Measurements from ENCODE around the gene FARP1. TPM values are rescaled to one million over a fixed set of nuclear protein-coding genes. Genes with fewer than 3 reads are reported as not detected.
A peak's percentile ranks its signal among the peaks of the same experiment; 100 is the strongest.

The FARP1 gene
- total and polyA plus RNA-seq, 2 donors = 30.6 to 81.7 TPM

DNA sequence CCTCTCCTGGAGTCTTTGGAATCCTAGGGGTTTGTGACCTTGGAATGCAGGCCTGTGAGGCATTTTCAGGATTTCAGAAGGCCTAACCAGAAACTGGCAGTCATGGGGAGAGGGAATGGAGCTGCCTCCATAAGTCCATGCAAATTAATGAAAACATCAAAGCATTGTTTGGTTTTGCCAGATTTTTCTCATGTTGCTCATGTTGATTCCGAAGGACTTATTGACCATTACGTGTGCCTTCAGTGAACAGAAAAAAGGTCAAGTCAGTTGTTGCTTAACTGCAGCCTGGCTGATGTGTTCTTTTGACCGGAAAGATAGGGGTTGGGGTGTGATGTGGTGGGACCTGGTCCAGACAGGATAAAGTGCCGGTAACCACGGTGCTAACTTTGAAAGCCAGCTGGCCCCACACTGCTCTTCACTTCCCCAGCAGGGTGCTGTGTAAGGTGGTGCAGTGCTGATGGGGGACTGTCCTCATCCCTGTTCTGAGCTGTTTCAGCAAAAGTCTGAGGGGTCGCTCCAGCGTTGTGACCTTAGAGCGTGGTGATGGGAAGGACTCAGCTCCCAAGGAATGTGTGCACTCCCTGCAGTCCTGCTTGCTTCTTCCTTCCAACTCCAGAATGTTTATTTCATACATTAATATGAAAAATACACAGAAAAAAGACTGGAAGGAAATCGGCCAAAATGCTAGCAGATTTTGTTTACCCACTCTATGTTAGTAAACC lies 30.7 kb downstream of the FARP1 start:
- H3K4me1 ChIP-seq (ENCODE audit: insufficient read depth) = peaks cover 3% of the 10 kb centered on the region
- 31% methylated on average over 9 of the region's 9 CpGs for WGBS
- no peaks in the 10 kb centered on the region for H3K36me3 ChIP-seq (ENCODE audit: insufficient read depth)
- no peak overlapping the region for H3K4me3 ChIP-seq (ENCODE audit: low read depth, low read length)
- H3K27ac ChIP-seq (ENCODE audit: low read depth) = peak overlapping the region; percentile 67
- no peak for DNase-seq (ENCODE audit: extremely low spot score)

DNA sequence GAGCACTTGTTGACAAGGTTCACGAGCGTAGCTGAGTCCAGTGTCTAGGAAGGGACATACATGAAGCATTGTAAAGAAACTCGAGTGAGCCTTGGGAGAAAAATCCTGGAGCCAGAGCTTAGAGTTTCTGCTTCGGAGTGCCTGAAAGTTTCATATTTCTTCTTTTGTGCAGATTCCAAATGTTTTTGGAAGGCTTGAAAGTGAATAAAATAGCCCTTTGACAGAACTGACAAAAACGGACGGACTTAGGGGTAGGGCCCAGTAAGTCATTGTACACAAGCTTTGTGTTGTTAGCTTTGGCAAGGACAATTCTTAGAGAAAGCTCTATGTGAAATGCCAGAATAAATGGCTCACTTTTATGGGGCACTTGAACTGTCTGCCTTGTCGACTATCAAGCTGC lies 31.4 kb downstream of the FARP1 start:
- 46% methylated on average over 7 of the region's 7 CpGs for WGBS

DNA sequence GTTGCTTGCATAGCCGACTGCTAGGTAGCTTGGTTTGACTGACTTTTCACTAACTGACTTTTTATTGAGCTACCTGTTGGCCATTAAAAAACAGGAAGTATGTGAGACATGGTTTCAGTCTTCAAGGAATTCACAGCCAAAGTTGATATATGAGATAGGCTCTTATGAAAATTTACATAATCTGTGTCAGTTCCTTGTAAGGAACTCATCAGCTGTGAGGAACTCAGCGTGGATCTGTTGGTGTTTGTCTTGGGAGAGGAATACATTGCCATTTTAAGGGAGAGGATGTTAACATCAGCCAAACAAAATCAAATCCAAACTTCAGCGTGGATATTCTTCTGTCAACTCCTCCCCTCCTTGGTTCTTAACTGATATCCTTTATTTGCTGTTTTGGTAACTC lies 32.1 kb downstream of the FARP1 start:
- H3K4me3 ChIP-seq (ENCODE audit: low read depth, low read length) = no peak overlapping the region
- 44% methylated on average over 3 of the region's 3 CpGs for WGBS
- no peak overlapping the region for H3K27ac ChIP-seq (ENCODE audit: low read depth)
- no peaks in the 10 kb centered on the region for H3K36me3 ChIP-seq (ENCODE audit: insufficient read depth)
- peaks cover 3% of the 10 kb centered on the region for H3K4me1 ChIP-seq (ENCODE audit: insufficient read depth)
- DNase-seq (ENCODE audit: extremely low spot score) = no peak

More for the DNA sequence above, 31.4 kb downstream of the FARP1 start:
- DNase-seq (ENCODE audit: extremely low spot score) = no peak
- no peak overlapping the region for H3K27ac ChIP-seq (ENCODE audit: low read depth)
- H3K36me3 ChIP-seq (ENCODE audit: insufficient read depth) = no peaks in the 10 kb centered on the region
- no peak overlapping the region for H3K4me3 ChIP-seq (ENCODE audit: low read depth, low read length)
- H3K4me1 ChIP-seq (ENCODE audit: insufficient read depth) = peaks cover 3% of the 10 kb centered on the region

DNA sequence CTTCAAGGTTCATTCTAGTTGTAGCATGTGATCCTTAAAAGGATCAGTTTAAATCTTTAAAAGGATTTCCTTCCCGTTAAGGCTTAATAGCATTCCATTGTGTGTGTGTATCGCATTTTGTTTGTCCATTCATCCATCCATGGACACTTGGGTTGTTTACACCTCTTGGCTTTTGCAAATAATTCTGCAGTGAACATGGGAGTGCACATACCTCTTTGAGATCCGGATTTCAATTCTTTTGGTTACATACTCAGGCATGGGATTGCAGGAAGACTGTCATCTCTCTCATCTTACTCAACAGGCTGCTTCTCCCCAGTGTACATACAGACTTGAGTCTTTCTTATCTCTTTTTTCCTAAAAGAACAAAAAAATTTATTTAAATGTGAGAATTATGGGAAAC lies 32.9 kb downstream of the FARP1 start:
- no peak for DNase-seq (ENCODE audit: extremely low spot score)
- H3K4me1 ChIP-seq (ENCODE audit: insufficient read depth) = peaks cover 3% of the 10 kb centered on the region
- WGBS = 50% methylated on average over 3 of the region's 3 CpGs
- no peak overlapping the region for H3K27ac ChIP-seq (ENCODE audit: low read depth)
- no peaks in the 10 kb centered on the region for H3K36me3 ChIP-seq (ENCODE audit: insufficient read depth)
- H3K4me3 ChIP-seq (ENCODE audit: low read depth, low read length) = no peak overlapping the region

DNA sequence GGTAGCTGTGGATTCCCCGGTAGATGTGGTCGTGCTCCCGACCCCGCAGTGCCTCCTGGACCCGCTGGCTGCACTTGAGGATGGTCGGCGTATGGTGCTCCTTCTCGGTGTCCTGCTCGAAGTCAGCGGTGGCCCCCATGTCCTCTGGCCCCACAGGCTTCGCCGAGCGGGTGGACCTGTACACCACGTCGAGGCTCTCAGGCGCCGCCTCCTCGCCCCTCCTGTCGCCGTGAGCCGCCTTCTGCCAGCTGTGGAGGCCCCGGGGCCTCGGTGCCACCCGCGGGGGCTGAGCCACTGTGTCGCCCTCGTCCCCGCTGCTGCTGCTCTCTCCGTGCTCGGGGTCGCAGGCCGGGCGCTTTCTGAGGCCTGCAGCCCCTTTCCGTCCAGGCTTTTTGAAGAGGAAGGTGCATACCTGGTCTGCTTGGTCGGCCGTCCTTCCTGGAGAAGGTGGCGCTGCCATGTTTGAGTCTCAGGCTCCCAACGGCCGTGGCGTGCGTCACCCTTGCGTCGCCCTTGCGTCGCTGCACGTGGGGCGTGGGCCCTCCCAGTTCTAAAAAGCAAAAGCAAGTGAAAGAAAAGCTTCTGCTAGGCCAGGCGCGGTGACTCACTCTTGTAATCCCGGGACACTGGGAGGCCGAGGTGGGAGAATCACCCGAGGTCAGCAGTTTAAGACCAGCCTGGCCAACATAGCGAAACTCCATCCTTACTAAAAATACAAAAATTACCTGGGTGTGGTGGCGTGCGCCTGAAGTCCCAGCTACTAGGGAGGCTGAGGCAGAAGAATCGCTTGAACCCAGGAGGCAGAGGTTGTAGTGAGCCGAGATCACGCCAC lies 34.1 kb downstream of the FARP1 start, which contains the start of gene RNF113B:
TSS of gene RNF113B (minus strand) at position 493 of the 832 bp plus-strand sequence. CDS start at position 460, 33 bp downstream.
- 96% methylated on average over 58 of the region's 58 CpGs for WGBS
- no peak for DNase-seq (ENCODE audit: extremely low spot score)
- H3K4me3 ChIP-seq (ENCODE audit: low read depth, low read length) = no peak within 1 kb of the TSS
- peaks cover 3% of the 10 kb centered on the region for H3K4me1 ChIP-seq (ENCODE audit: insufficient read depth)
- H3K27ac ChIP-seq (ENCODE audit: low read depth) = no peak within 1 kb of the TSS
- H3K36me3 ChIP-seq (ENCODE audit: insufficient read depth) = no peaks in the 10 kb centered on the region

DNA sequence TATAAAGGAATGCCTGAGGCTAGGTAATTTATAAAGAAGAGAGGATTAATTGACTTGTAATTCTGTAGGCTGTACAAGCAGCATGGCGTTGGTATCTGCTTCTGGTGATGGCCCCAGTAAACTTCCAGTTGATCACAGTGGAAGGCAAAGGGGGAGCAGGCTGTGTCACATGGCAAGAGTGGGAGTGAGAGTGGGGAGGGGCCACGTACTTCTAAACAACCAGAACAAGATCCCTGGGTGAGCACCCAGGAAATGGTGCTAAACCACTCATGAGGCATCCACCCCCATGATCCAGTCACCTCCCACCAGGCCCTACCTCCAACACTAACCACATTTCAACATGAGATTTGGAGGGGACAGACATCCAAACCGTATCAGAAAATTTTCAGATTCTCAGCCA lies 37.2 kb downstream of the FARP1 start:
- Histone ChIP-seq H3K36me3 (ENCODE audit: insufficient read depth) (no peaks in the 10 kb centered on the region), H3K4me1 (ENCODE audit: insufficient read depth) (no peaks in the 10 kb centered on the region), H3K4me3 (ENCODE audit: low read depth, low read length) (no peak overlapping the region), H3K27ac (ENCODE audit: low read depth) (no peak overlapping the region)
- WGBS = 81% methylated on average over 3 of the region's 3 CpGs
- no peak for DNase-seq (ENCODE audit: extremely low spot score)

DNA sequence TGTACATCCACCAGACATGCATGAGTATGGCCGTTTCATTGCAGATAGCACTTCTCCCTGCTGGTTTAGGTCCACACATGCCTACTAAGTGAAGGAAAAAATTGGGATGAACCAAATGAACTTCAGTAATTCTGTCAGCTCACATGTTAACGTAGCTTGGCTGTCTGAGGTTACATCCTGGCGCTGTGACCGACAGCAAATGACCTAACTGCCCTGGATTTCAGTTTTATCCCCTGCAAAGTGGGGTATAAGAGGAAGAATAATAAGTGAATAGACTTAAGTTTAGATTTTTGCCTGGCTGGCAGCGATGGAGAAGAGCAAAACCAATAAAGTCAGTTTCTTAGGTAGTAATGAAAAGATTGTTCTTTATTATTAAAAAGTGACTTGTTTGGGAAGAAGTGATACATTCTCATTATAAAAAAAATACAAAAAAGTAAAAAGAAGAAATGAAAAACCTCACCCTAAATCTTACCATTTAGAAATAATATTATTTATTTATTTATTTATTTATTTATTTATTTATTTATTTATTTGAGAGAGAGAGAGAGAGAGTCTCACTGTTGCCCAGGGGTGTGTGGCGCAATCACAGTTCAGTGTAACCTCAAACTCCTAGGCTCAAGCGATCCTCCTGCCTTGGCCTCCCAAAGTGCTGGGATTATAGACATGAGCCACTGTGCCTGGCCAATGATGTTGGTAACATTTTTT lies 38.4 kb downstream of the FARP1 start:
- Histone ChIP-seq H3K4me3 (ENCODE audit: low read depth, low read length) (no peak overlapping the region), H3K27ac (ENCODE audit: low read depth) (no peak overlapping the region), H3K36me3 (ENCODE audit: insufficient read depth) (no peaks in the 10 kb centered on the region), H3K4me1 (ENCODE audit: insufficient read depth) (no peaks in the 10 kb centered on the region)
- DNase-seq (ENCODE audit: extremely low spot score) = no peak
- WGBS = 93% methylated on average over 7 of the region's 7 CpGs

DNA sequence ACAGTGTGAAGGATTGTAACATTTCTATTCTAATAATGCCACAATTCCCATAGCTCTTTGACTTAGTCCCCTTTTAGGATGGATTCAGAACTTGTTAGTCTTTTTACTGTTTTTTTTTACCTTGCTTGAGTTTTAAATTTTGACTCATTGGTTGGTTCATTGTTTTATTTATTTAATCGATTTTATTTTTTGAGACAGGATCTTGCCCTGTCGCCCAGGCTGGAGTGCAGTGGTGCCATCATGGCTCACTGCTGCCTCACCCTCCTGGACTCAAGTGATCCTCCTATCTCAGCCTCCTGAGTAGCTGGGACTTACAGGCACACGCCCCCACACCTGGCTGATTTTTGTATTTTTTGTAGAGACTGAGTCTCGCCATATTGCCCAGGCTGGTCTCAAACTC lies 39.3 kb downstream of the FARP1 start:
- no peaks in the 10 kb centered on the region for H3K4me1 ChIP-seq (ENCODE audit: insufficient read depth)
- no peak overlapping the region for H3K27ac ChIP-seq (ENCODE audit: low read depth)
- 87% methylated on average over 4 of the region's 4 CpGs for WGBS
- H3K36me3 ChIP-seq (ENCODE audit: insufficient read depth) = no peaks in the 10 kb centered on the region
- DNase-seq (ENCODE audit: extremely low spot score) = no peak
- H3K4me3 ChIP-seq (ENCODE audit: low read depth, low read length) = no peak overlapping the region

DNA sequence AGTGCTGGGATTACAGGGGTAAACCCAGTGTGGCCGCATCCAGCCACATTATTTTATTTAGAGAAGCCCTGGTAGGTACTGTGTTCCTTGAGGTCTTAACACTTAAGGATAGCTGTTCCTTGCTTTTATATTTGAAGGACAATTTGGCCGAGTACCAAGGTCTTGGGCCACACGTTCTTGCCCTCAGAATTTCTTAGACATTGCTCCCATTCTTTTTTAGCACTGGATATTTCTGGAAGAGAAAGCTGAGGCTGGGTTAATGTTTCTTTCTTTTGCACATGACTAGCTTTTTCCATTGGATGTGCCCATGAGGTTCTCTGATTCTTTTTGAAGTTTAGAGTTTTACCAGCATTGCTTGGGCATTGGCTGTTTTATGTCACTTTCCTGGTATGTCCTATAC lies 39.7 kb downstream of the FARP1 start:
- Histone ChIP-seq H3K4me3 (ENCODE audit: low read depth, low read length) (no peak overlapping the region), H3K36me3 (ENCODE audit: insufficient read depth) (no peaks in the 10 kb centered on the region), H3K4me1 (ENCODE audit: insufficient read depth) (no peaks in the 10 kb centered on the region), H3K27ac (ENCODE audit: low read depth) (no peak overlapping the region)
- no peak for DNase-seq (ENCODE audit: extremely low spot score)
- 73% methylated on average over 3 of the region's 3 CpGs for WGBS

DNA sequence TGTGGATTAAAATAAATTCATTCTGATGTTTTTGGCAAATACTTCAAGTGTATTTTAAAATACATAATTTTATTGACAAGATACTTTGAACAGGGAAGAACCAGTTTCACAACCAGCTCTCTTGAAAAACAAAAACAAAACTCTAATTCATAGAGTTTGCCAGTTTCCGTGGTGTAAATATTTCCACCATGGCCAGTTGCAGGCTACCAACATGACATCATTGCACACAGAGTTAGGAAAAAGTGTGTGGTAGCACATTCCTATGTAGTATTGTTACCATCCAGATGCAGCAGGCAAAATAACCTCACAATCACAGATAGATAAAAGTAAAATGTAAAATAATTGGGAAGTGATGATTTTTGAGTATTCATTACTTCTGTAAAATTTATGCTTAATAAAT lies 41.9 kb downstream of the FARP1 start:
- Histone ChIP-seq H3K4me3 (ENCODE audit: low read depth, low read length) (no peak overlapping the region), H3K36me3 (ENCODE audit: insufficient read depth) (no peaks in the 10 kb centered on the region), H3K4me1 (ENCODE audit: insufficient read depth) (no peaks in the 10 kb centered on the region), H3K27ac (ENCODE audit: low read depth) (no peak overlapping the region)
- 78% methylated on average over 1 of the region's 1 CpG for WGBS
- no peak for DNase-seq (ENCODE audit: extremely low spot score)

DNA sequence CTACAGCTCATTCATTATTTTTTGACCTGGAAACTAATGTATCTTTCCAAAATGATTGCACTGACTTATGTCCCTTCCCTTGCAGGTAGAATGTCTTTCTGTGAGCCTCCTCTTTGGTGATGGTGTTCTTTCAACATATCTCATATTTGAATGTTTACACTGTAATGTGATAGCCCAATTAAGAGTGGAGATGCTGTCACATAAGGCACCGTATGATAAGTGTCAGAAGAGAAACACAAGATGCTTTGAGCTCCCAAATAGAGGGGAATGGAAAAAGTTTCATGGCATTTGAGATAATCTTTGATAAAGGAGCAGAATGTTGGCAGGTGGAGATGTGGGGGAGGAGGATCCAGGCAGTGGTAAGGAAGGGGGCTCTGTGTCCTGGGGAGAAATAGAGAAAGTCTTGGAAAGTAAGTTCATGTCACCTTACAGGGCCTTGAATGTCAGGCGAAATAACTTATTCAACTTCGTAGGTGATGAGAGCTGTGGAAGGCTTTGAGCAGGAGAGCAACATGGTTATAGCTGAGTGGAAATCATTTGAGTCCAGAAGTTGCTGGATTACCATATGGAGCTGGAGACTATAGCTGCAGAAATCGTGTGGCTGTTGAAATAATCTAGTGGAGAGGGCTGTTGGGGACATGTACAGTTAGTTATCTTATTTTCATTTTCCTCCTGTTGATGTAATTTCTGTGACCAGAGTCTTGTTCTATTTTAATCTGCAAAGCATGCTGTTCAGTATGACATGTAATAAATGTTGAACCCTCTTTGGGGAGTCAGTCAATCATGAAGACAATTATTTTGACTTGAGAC lies 44.5 kb downstream of the FARP1 start:
- no peak for DNase-seq (ENCODE audit: extremely low spot score)
- Histone ChIP-seq H3K4me1 (ENCODE audit: insufficient read depth) (no peaks in the 10 kb centered on the region), H3K4me3 (ENCODE audit: low read depth, low read length) (no peak overlapping the region), H3K27ac (ENCODE audit: low read depth) (no peak overlapping the region), H3K36me3 (ENCODE audit: insufficient read depth) (no peaks in the 10 kb centered on the region)
- WGBS = 54% methylated on average over 4 of the region's 4 CpGs

DNA sequence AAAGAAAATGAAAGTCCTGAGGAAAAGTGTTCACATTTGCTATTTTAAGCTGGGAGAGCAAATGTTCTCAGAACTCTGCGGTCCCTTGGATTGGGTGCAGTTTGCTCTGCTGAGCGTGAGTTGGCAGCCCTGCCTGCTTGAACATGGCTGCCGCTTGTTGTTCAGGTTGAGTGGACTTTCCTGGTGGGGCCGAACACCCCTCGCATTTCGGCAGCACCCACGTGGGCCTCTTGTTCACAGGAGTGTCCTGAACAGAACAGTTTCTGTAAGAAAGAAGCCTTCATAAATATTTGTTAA lies 45.0 kb downstream of the FARP1 start:
- no peak for DNase-seq (ENCODE audit: extremely low spot score)
- WGBS = 85% methylated on average over 7 of the region's 7 CpGs
- Histone ChIP-seq H3K36me3 (ENCODE audit: insufficient read depth) (no peaks in the 10 kb centered on the region), H3K27ac (ENCODE audit: low read depth) (no peak overlapping the region), H3K4me3 (ENCODE audit: low read depth, low read length) (no peak overlapping the region), H3K4me1 (ENCODE audit: insufficient read depth) (no peaks in the 10 kb centered on the region)

DNA sequence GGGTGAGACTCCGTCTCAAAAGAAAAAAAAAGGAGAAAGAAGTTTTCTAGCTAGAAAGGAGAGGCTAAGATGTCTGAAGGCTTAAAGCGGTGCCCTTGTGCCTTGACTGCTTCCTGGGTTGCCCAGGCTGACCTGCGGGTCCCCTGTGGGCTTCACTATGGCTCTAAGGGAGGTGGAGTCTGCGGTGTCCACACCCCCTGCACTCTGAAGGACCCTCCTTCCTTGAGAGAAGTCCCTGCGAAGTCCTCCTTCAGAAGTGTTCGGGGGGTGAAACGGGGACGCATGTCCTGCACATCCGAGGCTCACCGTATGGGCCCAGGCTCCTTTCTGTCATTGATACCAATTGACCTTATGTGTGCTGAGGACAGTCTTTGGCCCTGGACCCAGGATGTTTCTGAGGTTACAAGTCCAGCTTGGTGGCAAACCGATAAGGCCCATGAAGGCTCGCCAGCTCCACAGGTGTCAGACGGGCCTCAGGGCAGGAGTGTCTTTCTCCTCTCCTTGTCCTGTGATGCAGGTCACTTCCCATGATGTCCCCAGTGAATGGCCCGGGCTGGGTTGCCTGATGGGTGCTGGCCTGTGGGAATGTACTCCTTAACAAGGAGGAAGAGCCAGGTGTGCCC lies 45.8 kb downstream of the FARP1 start:
- Histone ChIP-seq H3K27ac (ENCODE audit: low read depth) (no peak overlapping the region), H3K4me3 (ENCODE audit: low read depth, low read length) (no peak overlapping the region), H3K4me1 (ENCODE audit: insufficient read depth) (no peaks in the 10 kb centered on the region), H3K36me3 (ENCODE audit: insufficient read depth) (no peaks in the 10 kb centered on the region)
- WGBS = 94% methylated on average over 14 of the region's 14 CpGs
- no peak for DNase-seq (ENCODE audit: extremely low spot score)

All from urinary bladder (tissue), 4 donors.